Measurements from ENCODE around the gene SPEG. TPM values are rescaled to one million over a fixed set of nuclear protein-coding genes. Genes with fewer than 3 reads are reported as not detected.

The SPEG gene
- total RNA-seq, 1 donor from 2014 or later = 5.6 TPM

DNA sequence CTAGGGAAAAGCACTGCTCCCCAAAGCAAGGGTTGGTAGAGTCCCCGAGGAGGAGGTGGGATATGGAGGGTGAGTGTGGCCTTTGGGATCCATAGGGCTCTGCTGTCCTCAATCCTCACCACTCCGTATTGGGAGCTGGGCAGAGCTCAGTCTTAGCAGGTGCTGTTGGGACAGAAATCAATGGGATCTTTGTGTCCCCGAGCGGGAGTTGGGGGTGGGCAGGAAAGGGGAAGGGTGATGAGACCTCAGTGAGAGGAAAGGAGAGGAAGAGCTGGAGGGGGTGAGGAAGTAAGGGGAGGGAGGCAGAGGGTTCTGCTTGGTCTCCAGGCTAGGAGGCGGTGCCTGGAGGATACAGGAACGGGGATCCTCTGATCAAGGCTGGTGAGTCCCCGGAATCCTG, 82.2 kb downstream of the SPEG start:
- DNase-seq (no peak), ATAC-seq (no peak)
- H3K36me3 ChIP-seq = no peaks in the 10 kb centered on the region
- H3K9me3 ChIP-seq = no peaks in the 10 kb centered on the region
- H3K27ac ChIP-seq = no peak overlapping the region
- H3K4me3 ChIP-seq = no peak overlapping the region
- H3K4me1 ChIP-seq = no peaks in the 10 kb centered on the region
- TF ChIP-seq, protein P1, sequence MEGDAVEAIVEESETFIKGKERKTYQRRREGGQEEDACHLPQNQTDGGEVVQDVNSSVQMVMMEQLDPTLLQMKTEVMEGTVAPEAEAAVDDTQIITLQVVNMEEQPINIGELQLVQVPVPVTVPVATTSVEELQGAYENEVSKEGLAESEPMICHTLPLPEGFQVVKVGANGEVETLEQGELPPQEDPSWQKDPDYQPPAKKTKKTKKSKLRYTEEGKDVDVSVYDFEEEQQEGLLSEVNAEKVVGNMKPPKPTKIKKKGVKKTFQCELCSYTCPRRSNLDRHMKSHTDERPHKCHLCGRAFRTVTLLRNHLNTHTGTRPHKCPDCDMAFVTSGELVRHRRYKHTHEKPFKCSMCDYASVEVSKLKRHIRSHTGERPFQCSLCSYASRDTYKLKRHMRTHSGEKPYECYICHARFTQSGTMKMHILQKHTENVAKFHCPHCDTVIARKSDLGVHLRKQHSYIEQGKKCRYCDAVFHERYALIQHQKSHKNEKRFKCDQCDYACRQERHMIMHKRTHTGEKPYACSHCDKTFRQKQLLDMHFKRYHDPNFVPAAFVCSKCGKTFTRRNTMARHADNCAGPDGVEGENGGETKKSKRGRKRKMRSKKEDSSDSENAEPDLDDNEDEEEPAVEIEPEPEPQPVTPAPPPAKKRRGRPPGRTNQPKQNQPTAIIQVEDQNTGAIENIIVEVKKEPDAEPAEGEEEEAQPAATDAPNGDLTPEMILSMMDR (IDR thresholded peaks at IDR 0.05) = no peak
- intact Hi-C loops (cut with DNase I) = no loop called here
- peaks cover 87% of the 10 kb centered on the region for H3K27me3 ChIP-seq

DNA sequence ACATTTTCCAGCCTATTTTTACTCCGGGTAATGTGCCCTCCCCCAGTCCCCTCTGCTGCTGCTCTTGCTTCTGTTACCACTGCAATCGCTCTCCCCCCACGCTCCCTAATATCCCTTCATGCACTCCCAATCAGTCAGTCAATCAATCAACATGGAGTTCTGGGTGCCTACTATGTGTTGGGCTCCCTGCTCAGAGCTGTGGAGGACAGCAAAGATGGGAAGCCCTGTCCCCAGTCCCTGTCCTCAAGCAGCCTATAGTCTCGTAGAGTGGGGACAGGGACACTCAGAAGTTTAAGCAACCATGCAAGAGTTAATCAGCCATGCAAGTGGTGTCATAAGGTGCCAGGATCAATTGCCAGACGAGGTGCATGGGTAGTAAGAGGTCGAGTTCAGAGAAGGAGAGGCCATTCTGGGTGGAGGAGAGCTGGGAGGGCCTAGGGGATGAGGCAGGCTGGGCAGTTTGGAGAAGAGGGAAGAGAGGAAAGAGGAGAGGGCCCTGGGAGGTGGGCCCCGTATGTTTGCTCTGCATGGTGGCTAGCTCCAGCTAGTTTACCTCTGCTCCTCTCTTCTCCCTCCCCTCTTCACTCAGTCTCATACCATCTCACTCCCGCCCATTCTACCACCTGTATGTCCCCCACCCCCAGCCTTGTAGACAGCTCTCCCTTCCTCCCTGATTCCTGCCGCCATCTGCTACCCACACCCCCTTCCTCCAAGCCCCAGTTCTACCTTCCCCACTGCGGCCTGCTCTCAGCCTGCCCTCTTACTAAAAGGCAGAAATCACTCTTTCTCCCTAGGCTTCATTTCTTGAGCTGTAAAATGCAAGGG, 83.5 kb downstream of the SPEG start:
- H3K4me1 ChIP-seq = peaks cover 9% of the 10 kb centered on the region
- peaks cover 87% of the 10 kb centered on the region for H3K27me3 ChIP-seq
- intact Hi-C loops (cut with DNase I) = no loop called here
- no peaks in the 10 kb centered on the region for H3K36me3 ChIP-seq
- no peak overlapping the region for H3K27ac ChIP-seq
- DNase-seq = no peak
- TF ChIP-seq, protein P1 (IDR thresholded peaks at IDR 0.05) = no peak
- no peak overlapping the region for H3K4me3 ChIP-seq
- H3K9me3 ChIP-seq = no peaks in the 10 kb centered on the region
- ATAC-seq = no peak

DNA sequence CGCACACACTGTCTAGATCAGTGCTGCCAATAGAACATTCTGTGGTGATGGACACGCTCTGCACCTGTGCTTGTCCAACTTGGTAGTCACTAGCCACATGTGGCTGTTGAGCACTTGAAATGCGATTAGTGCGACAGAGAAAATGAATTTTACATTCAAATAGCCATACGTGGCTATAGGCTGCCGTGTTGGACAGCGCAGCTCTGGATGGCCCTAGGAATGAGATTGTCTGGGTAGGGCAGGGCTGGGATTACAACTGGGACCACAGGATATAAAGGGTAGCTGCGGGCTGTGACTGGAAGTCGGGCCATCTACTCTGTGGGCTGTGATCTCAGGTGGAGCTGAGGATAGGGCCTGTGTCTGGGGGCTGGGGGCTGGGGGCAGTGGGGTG, 84.9 kb downstream of the SPEG start:
- H3K27me3 ChIP-seq = peaks cover 89% of the 10 kb centered on the region
- ATAC-seq = no peak
- TF ChIP-seq, protein P1 (IDR thresholded peaks at IDR 0.05) = no peak

DNA sequence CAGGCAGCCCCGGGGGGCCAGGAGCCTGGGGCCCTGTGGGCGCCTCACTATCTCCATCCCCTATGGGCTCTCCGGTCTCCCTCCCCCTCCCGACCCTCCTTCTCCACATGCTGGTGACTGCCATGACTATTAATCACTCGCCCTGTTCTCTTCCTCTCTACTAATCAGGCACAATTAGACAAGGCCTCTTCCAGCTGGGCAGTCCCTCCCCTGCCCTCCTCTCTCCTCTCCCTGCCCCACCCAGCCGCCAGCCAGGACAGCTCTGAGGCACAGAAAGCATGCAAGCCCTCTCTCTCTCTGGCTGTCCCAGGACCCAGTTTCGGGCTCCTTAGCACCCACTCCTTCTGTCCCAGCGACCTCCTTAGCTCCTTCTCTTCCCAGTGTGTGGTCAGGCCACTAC, 85.4 kb downstream of the SPEG start:
- H3K9me3 ChIP-seq = no peaks in the 10 kb centered on the region
- no peak overlapping the region for H3K4me3 ChIP-seq
- H3K27ac ChIP-seq = no peak overlapping the region
- DNase-seq (no peak), ATAC-seq (no peak)
- intact Hi-C loops (cut with DNase I) = loop anchor here (10.0 kb wide), 1 partner anchor 115 kb away; no protein-coding TSS in a partner anchor
- H3K27me3 ChIP-seq = peaks cover 89% of the 10 kb centered on the region
- H3K36me3 ChIP-seq = no peaks in the 10 kb centered on the region
- peaks cover 10% of the 10 kb centered on the region for H3K4me1 ChIP-seq
- TF ChIP-seq, protein P1 (IDR thresholded peaks at IDR 0.05) = no peak

More for the DNA sequence above, 84.9 kb downstream of the SPEG start:
- intact Hi-C loops (cut with DNase I) = no loop called here
- H3K27ac ChIP-seq = no peak overlapping the region
- no peaks in the 10 kb centered on the region for H3K9me3 ChIP-seq
- H3K36me3 ChIP-seq = no peaks in the 10 kb centered on the region
- H3K4me3 ChIP-seq = no peak overlapping the region
- peaks cover 10% of the 10 kb centered on the region for H3K4me1 ChIP-seq
- DNase-seq = no peak

DNA sequence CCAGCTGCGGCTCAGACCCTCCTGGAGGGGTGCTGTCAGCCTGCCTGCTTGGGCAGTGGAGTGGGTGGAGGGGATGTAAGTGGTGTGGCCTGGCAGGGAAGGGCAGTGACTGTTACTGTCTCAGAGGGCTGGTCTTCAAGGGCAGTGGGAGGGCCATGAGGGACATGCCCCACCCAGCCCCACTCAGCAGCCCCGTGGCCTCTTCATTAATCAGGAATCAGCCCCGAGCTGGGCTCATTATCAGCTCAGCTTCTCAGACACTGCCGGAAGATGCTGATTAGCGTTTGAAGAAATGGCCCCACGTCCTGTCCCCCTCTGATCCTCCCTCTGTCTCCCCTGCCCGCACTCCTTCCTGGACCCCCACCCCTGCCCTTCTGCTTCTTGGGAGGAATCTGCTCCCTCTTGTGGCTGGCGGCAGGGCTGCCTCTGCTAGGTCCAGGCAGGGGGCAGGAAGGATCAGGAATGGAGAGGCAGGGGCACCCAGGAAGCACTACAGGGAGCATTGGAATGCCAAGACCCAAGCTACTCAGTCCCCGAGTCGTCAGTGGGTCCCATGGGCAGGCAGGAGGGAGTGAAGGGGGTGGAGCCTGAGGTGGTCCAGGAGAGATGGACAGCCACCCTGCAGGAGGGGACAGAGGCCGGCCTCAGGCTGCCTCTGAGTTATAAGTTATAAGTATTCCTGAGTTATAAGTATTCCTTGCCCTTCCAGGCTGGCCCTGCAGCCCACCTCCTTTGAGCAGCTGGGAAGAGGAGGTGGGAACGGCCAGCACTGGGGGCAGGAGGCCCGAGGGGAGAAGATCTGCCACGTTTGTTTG, 86.6 kb downstream of the SPEG start:
- Histone ChIP-seq H3K36me3 (no peaks in the 10 kb centered on the region), H3K4me1 (peaks cover 10% of the 10 kb centered on the region), H3K4me3 (no peak overlapping the region), H3K27me3 (peaks cover 91% of the 10 kb centered on the region), H3K27ac (no peak overlapping the region), H3K9me3 (no peaks in the 10 kb centered on the region)
- TF ChIP-seq, protein P1 (IDR thresholded peaks at IDR 0.05) = peak; percentile 40
- intact Hi-C loops (cut with DNase I) = loop anchor here (10.0 kb wide), 1 partner anchor 116 kb away; no protein-coding TSS in a partner anchor
- ATAC-seq (peak; percentile 32), DNase-seq (no peak)
